IMR-90 (cell line): ENCODE measurements around the gene NPHP4. TPM values are rescaled to one million over a fixed set of nuclear protein-coding genes. Genes with fewer than 3 reads are reported as not detected.

Experiments
- ATAC-seq: fragments of 200-7000 bp; cut with Tn5 transposase; 2 replicates; pipeline ENCODE4 v1.9.1; 2020; ENCODE audit warnings: low read depth, mild to moderate bottlenecking, moderate library complexity
- BruUV-seq: library from RNA; stranded (reverse); fragments of 400-500 nt; replicated peaks from 2 replicates; lab custom pipeline; 2021; lab: Mats Ljungman, UMichigan
- CTCF ChIA-PET: fragments of 300-600 bp; formaldehyde crosslinking; extraction: SDS; loops from one replicate; lab custom pipeline; 2021; ENCODE audit warnings: antibody characterized with exemption; lab: Yijun Ruan, JAX
- POLR2A ChIA-PET: fragments of 300-600 bp; sonication (Branson Sonifier 250); formaldehyde crosslinking; loops from one replicate; lab custom pipeline; 2022; ENCODE audit warnings: antibody characterized with exemption; ENCODE audit not compliant: unreplicated experiment; lab: Charles Lee
- DNase-seq: peaks from one replicate; pipeline ENCODE4 v3.0.0; 2013
- H2AFZ ChIP-seq: replicated peaks from 2 replicates; pipeline ENCODE3; 2013; ENCODE audit warnings: low read length, mild to moderate bottlenecking; ENCODE audit not compliant: poor library complexity
- H2AK5ac ChIP-seq: 2 replicates; pipeline ENCODE4 v1.6.1; 2013; ENCODE audit warnings: low read depth, low read length, inconsistent platforms
- H2AK9ac ChIP-seq: replicated peaks from 2 replicates; pipeline ENCODE3; 2013; ENCODE audit warnings: mild to moderate bottlenecking, low read depth, low read length, moderate library complexity; ENCODE audit not compliant: poor library complexity
- H2BK120ac ChIP-seq: 2 replicates; pipeline ENCODE4 v1.6.1; 2013; ENCODE audit warnings: low read depth, low read length, inconsistent platforms
- H2BK15ac ChIP-seq: 3 replicates; pipeline ENCODE4 v1.6.1; 2013; ENCODE audit warnings: low read depth, low read length, inconsistent platforms
- H2BK20ac ChIP-seq: 2 replicates; pipeline ENCODE4 v1.6.1; 2013; ENCODE audit warnings: low read depth, mild to moderate bottlenecking, inconsistent platforms, low read length, moderate library complexity
- H2BK5ac ChIP-seq: 2 replicates; pipeline ENCODE4 v1.6.1; 2013; ENCODE audit warnings: mild to moderate bottlenecking, low read depth, low read length, inconsistent platforms; ENCODE audit not compliant: poor library complexity, severe bottlenecking
- H3K14ac ChIP-seq: replicated peaks from 2 replicates; pipeline ENCODE4 v1.6.1; 2013; ENCODE audit warnings: low read depth, low read length, inconsistent platforms
- H3K18ac ChIP-seq: 2 replicates; pipeline ENCODE4 v1.6.1; 2013; ENCODE audit warnings: low read depth, low read length, control low read depth
- H3K23ac ChIP-seq: 2 replicates; pipeline ENCODE4 v1.6.1; 2013; ENCODE audit warnings: low read depth, low read length, inconsistent platforms
- H3K27ac ChIP-seq: 2 replicates; pipeline ENCODE4 v1.5.1; 2013; ENCODE audit warnings: mild to moderate bottlenecking, control low read depth, low read length; ENCODE audit not compliant: insufficient read depth
- H3K27me3 ChIP-seq: 2 replicates; pipeline ENCODE4 v1.6.1; 2013; ENCODE audit warnings: low read length; ENCODE audit not compliant: control insufficient read depth, insufficient read depth
- H3K36me3 ChIP-seq: 2 replicates; pipeline ENCODE4 v1.6.1; 2013; ENCODE audit warnings: low read length, mixed read lengths; ENCODE audit not compliant: control insufficient read depth, insufficient read depth
- H3K4ac ChIP-seq: 2 replicates; pipeline ENCODE4 v1.6.1; 2013; ENCODE audit warnings: low read depth, low read length, inconsistent platforms
- H3K4me1 ChIP-seq: 2 replicates; pipeline ENCODE4 v1.6.1; 2013; ENCODE audit warnings: low read length, mixed read lengths; ENCODE audit not compliant: control insufficient read depth, insufficient read depth
- H3K4me2 ChIP-seq: 2 replicates; pipeline ENCODE4 v1.6.1; 2013; ENCODE audit warnings: low read depth, mild to moderate bottlenecking, control low read depth, low read length, moderate library complexity
- H3K4me3 ChIP-seq: 2 replicates; pipeline ENCODE4 v1.5.1; 2013; ENCODE audit warnings: low read depth, mild to moderate bottlenecking, control low read depth, low read length, moderate library complexity; ENCODE audit not compliant: insufficient read depth
- H3K56ac ChIP-seq: 2 replicates; pipeline ENCODE4 v1.6.1; 2013; ENCODE audit warnings: low read length, inconsistent platforms; ENCODE audit not compliant: insufficient read depth; ENCODE audit errors: extremely low read depth
- H3K79me1 ChIP-seq, 2 experiments: 2 replicates each; pipeline ENCODE4 v1.6.1; 2013; ENCODE audit warnings: low read length in 2 of 2, inconsistent platforms in 1 of 2, low read depth in 1 of 2
- H3K9ac ChIP-seq: 2 replicates; pipeline ENCODE4 v1.6.1; 2013; ENCODE audit warnings: low read depth, low read length, control low read depth
- H3K9me1 ChIP-seq: 2 replicates; pipeline ENCODE4 v1.6.1; 2013; ENCODE audit warnings: low read length, inconsistent platforms; ENCODE audit not compliant: insufficient read depth
- H3K9me3 ChIP-seq: 2 replicates; pipeline ENCODE4 v1.6.1; 2013; ENCODE audit warnings: low read length; ENCODE audit not compliant: control insufficient read depth, insufficient read depth
- H4K20me1 ChIP-seq: 2 replicates; pipeline ENCODE4 v1.6.1; 2013; ENCODE audit warnings: low read length, inconsistent platforms; ENCODE audit not compliant: insufficient read depth
- H4K5ac ChIP-seq: 2 replicates; pipeline ENCODE4 v1.6.1; 2013; ENCODE audit warnings: mild to moderate bottlenecking, low read depth, low read length, control low read depth
- H4K8ac ChIP-seq, 2 experiments: 2 replicates each; pipeline ENCODE4 v1.6.1; 2013; ENCODE audit warnings: low read depth in 2 of 2, low read length in 2 of 2, control low read depth in 1 of 2, inconsistent platforms in 1 of 2
- H4K91ac ChIP-seq: 2 replicates; pipeline ENCODE4 v1.6.1; 2013; ENCODE audit warnings: low read depth, low read length, inconsistent platforms; ENCODE audit not compliant: insufficient read depth
- NFE2L2 ChIP-seq: fragments of 150-350 bp; IDR thresholded peaks from 2 replicates; pipeline ENCODE4 v1.6.1; 2016; ENCODE audit warnings: low read depth, mild to moderate bottlenecking, low read length
- RFX5 ChIP-seq: IDR thresholded peaks from 2 replicates; pipeline ENCODE4 v1.8.0; 2012; ENCODE audit warnings: low read depth, mild to moderate bottlenecking, low read length, moderate library complexity
- WGBS, 2 experiments: methylation state at CpG; one replicate each; pipeline versions ENCODE4 v1.1.5 to v1.1.7; 2013; ENCODE audit warnings: missing lambda C conversion rate in 2 of 2; ENCODE audit not compliant: insufficient read length in 1 of 2; ENCODE audit errors: extremely low coverage in 2 of 2; 5-methylcytosine and 5-hydroxymethylcytosine counted together
- dilution Hi-C: fragments of 300-500 bp; cut with HindIII; formaldehyde crosslinking; loops from one replicate; pipeline ENCODE4 v1.14.3; 2018; ENCODE audit warnings: low sequenced_read_pairs; ENCODE audit not compliant: unreplicated experiment
- in situ Hi-C: fragments of 300-500 bp; cut with MboI; formaldehyde crosslinking; loops from 3 replicates; pipeline ENCODE4 v1.14.3; 2019; ENCODE audit warnings: low sequenced_read_pairs, inconsistent platforms, mixed read lengths
- intact Hi-C: fragments of 100-400 bp; cut with micrococcal nuclease; formaldehyde crosslinking; loops from 2 replicates; pipeline ENCODE4 v1.10.0; 2022
- polyA plus RNA-seq, 3 experiments: library from polyadenylated mRNA; depleted of rRNA; stranded (reverse); fragments of >200 nt; gene quantifications; 2 replicates each; pipeline ENCODE4 v1.2.3, GENCODE V29; 2012; ENCODE audit warnings: low replicate concordance in 1 of 3
- total RNA-seq: library from RNA; depleted of rRNA; stranded (reverse); fragments of >200 nt; gene quantifications from 2 replicates; pipeline ENCODE4 v1.2.3, GENCODE V29; 2012

The NPHP4 gene
- total and polyA plus RNA-seq, 2 of the 4 experiments (the other 2 are of a cell fraction): 2.0 to 5.5 TPM

- Histone ChIP-seq H4K20me1 (no peaks in the 10 kb centered on the region), H2BK5ac (no peak overlapping the region), H3K14ac (no peak overlapping the region), H3K4me2 (no peak overlapping the region), H3K4me1 (peaks cover 5% of the 10 kb centered on the region; the same call in 1 of the 2 replicates), H2BK15ac (no peak overlapping the region), H3K27ac (no peak overlapping the region), H3K9ac (no peak overlapping the region), H3K4me3 (no peak overlapping the region), H3K36me3 (no peaks in the 10 kb centered on the region), H3K9me3 (no peaks in the 10 kb centered on the region), H3K23ac (no peak overlapping the region), H4K5ac (no peak overlapping the region), H4K91ac (no peak overlapping the region), H2BK20ac (no peak overlapping the region), H3K27me3 (no peaks in the 10 kb centered on the region; the same call in 1 of the 2 replicates), H2AFZ (no peak overlapping the region), H3K79me1 (no peaks in the 10 kb centered on the region), H2AK5ac (no peak overlapping the region), H3K56ac (no peak overlapping the region), H3K4ac (no peak overlapping the region), H2AK9ac (no peak overlapping the region), H3K18ac (no peak overlapping the region), H4K8ac (no peak overlapping the region), H2BK120ac (no peak overlapping the region), H3K9me1 (no peaks in the 10 kb centered on the region)
- dilution Hi-C loops: no loop called here
- no TSS peak for BruUV-seq
- no peak for DNase-seq
- in situ Hi-C loops: no loop called here
- intact Hi-C loops: no loop called here
- POLR2A ChIA-PET: no interaction called here
- CTCF ChIA-PET: no interaction called here
- 90% methylated on average over 1 of the region's 4 CpGs; no CpG with 5 or more reads in 1 of the 2 experiments for WGBS, 2 experiments
- no peak for ATAC-seq
- TF ChIP-seq RFX5: no peak
- TF ChIP-seq NFE2L2: no peak
These were observed 30.0 kb upstream of the NPHP4 start for GRCh38 chr1:6022193-6022592.
